Ammon's horn (tissue), 1 donor: ENCODE results near the gene YIPF3.
"Not testable (repeated sequence)": the region's sequence is repeated elsewhere in the genome, so short reads cannot be mapped to it uniquely, and the experiment has no call there.

Experiments used
- DNase-seq: peaks from one replicate; pipeline ENCODE4 v3.0.0-alpha.2; 2016; ENCODE audit warnings: low spot score

YIPF3 gene

GRCh38 chr6:43509142-43509983 lies 7.4 kb downstream of the YIPF3 start:
- no peak for DNase-seq

GRCh38 chr6:43508481-43509141 lies 8.1 kb downstream of the YIPF3 start:
- DNase-seq = no peak

GRCh38 chr6:43506667-43507471 lies 9.9 kb downstream of the YIPF3 start:
- peak; percentile 92 for DNase-seq

GRCh38 chr6:43506171-43506570 lies 10.6 kb downstream of the YIPF3 start:
- no peak for DNase-seq

GRCh38 chr6:43505718-43506117 lies 11.0 kb downstream of the YIPF3 start:
- DNase-seq = no peak

GRCh38 chr6:43504756-43505593 lies 11.8 kb downstream of the YIPF3 start:
- DNase-seq = no peak

GRCh38 chr6:43503443-43503842 lies 13.3 kb downstream of the YIPF3 start:
- DNase-seq = no peak

- DNase-seq = no peak
These were observed 14.1 kb downstream of the YIPF3 start for GRCh38 chr6:43502666-43503065.

GRCh38 chr6:43500921-43501320 lies 15.8 kb downstream of the YIPF3 start:
- DNase-seq = no peak

- DNase-seq = no peak
These were observed 17.5 kb downstream of the YIPF3 start for GRCh38 chr6:43499028-43499815.

- not testable (repeated sequence) for DNase-seq
These were observed 18.4 kb downstream of the YIPF3 start for GRCh38 chr6:43498291-43498690.

- no peak for DNase-seq
These were observed 19.0 kb downstream of the YIPF3 start for GRCh38 chr6:43497689-43498088.

GRCh38 chr6:43497129-43497396 lies 19.7 kb downstream of the YIPF3 start:
- no peak for DNase-seq

- DNase-seq = peak; percentile 65
These were observed 20.2 kb downstream of the YIPF3 start for GRCh38 chr6:43496370-43497128.

- DNase-seq = no peak
These were observed 21.3 kb downstream of the YIPF3 start for GRCh38 chr6:43495409-43495941.

GRCh38 chr6:43494766-43495165 lies 22.0 kb downstream of the YIPF3 start:
- no peak for DNase-seq

GRCh38 chr6:43494321-43494720 lies 22.4 kb downstream of the YIPF3 start:
- DNase-seq = no peak

GRCh38 chr6:43493833-43494232 lies 22.9 kb downstream of the YIPF3 start:
- no peak for DNase-seq

GRCh38 chr6:43493230-43493629 lies 23.5 kb downstream of the YIPF3 start:
- no peak for DNase-seq

- DNase-seq = no peak
These were observed 24.1 kb downstream of the YIPF3 start for GRCh38 chr6:43492673-43493072.
